Body of pancreas (tissue), 4 donors: ENCODE results near the gene NAT14.

Source experiments
- POLR2A ChIP-seq, 3 donors: fragments of 450-650 bp; IDR thresholded peaks; one replicate each; pipeline ENCODE4 v1.6.1; 2016; ENCODE audit warnings: antibody characterized with exemption in 3 of 3, mild to moderate bottlenecking in 2 of 3
- TF ChIP-seq, protein P1 (sequence below), 7 experiments: fragments of 450-650 bp in 4 of 7; fragments of 200-600 bp in 3 of 7; sonication (generic) in 3 of 7; IDR thresholded peaks; one replicate each; pipeline ENCODE4 v1.5.1; 2016 to 2019; ENCODE audit warnings: antibody characterized with exemption in 7 of 7

DNA sequence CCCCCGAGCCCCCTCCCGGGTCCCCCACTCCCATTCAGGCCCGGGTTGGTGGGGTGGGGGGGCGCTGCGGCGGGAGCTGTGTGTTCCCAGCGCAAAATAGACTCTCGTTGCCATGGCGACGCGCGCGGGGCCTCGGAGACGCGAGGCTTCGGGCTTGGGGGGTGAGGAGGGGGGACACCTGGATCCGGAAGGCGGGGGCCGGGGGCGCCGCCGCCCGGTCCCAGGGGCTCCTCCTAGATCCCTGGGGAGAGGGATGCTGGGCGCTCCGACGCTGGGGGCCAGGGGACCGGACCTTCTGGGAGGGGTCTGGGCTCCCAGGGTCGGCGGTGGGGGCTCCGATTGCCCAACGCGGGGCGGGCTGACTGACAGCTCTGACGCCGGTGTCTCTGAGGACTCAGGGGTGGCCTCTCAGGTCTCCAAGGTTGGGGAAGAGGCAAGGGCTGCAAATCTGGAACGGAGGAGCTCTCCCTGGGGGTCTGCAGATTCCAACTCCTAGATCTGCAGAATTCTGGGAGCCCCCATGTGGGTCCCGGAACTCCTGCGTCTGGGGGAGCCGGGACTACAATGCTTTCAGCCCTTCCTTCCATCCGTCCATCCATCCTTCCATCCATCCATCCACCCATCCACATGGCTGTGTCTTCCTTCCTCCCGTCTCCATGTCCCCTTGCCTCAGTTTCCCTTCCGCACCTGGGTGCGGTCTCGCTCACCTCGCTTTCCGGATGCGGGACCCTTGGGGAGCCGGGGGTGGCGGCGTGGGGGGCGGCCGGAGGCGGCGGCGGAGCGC, 32.8 kb upstream of the NAT14 start:
- TF ChIP-seq POLR2A (IDR thresholded peaks at IDR 0.05) = no peak
- TF ChIP-seq, protein P1, sequence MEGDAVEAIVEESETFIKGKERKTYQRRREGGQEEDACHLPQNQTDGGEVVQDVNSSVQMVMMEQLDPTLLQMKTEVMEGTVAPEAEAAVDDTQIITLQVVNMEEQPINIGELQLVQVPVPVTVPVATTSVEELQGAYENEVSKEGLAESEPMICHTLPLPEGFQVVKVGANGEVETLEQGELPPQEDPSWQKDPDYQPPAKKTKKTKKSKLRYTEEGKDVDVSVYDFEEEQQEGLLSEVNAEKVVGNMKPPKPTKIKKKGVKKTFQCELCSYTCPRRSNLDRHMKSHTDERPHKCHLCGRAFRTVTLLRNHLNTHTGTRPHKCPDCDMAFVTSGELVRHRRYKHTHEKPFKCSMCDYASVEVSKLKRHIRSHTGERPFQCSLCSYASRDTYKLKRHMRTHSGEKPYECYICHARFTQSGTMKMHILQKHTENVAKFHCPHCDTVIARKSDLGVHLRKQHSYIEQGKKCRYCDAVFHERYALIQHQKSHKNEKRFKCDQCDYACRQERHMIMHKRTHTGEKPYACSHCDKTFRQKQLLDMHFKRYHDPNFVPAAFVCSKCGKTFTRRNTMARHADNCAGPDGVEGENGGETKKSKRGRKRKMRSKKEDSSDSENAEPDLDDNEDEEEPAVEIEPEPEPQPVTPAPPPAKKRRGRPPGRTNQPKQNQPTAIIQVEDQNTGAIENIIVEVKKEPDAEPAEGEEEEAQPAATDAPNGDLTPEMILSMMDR (IDR thresholded peaks at IDR 0.05) = no peak
